GM12892 (cell line): Measurements from ENCODE around the gene TMEM203.

Experiments
- POLR2A ChIP-seq: IDR thresholded peaks from 2 replicates; pipeline ENCODE4 v1.6.1; 2011; ENCODE audit warnings: low read depth, low read length, control low read depth
- POLR2AphosphoS5 ChIP-seq: IDR thresholded peaks from 2 replicates; pipeline ENCODE4 v1.6.1; 2011; ENCODE audit warnings: low read depth, low read length, control low read depth
- TAF1 ChIP-seq: IDR thresholded peaks from 2 replicates; pipeline ENCODE4 v1.6.1; 2011; ENCODE audit warnings: low read depth, mild to moderate bottlenecking, control low read depth, low read length, borderline replicate concordance

DNA sequence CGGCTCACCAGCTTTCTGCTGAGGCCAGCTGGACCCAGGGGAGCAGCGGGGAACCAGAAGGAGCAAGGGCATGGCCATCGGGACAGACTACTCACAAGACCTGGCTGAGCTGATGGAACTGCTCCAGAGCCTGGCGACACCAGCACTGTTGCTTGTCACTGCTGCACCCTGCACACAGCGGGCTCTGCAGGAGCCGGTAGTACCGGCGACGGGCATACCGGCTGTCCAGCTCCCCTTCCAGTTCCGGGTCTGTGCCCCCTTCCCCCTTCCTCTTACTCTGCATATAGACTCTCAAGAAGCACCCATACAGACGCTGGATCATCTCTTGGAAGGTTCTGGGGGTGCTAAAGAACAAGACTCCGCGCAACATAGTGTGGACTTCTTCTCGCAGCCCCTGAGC, 18.1 kb downstream of the TMEM203 start:
- TF ChIP-seq POLR2A (no peak), POLR2AphosphoS5 (no peak), TAF1 (no peak)
